IMR-90 (cell line): ENCODE measurements around the gene SLC31A1. TPM values are rescaled to one million over a fixed set of nuclear protein-coding genes. Genes with fewer than 3 reads are reported as not detected.
A peak's percentile ranks its signal among the peaks of the same experiment; 100 is the strongest.

Experiments
- ATAC-seq: fragments of 200-7000 bp; cut with Tn5 transposase; 2 replicates; pipeline ENCODE4 v1.9.1; 2020; ENCODE audit warnings: low read depth, mild to moderate bottlenecking, moderate library complexity
- BruUV-seq: library from RNA; stranded (reverse); fragments of 400-500 nt; replicated peaks from 2 replicates; lab custom pipeline; 2021; lab: Mats Ljungman, UMichigan
- CTCF ChIA-PET: fragments of 300-600 bp; formaldehyde crosslinking; extraction: SDS; loops from one replicate; lab custom pipeline; 2021; ENCODE audit warnings: antibody characterized with exemption; lab: Yijun Ruan, JAX
- POLR2A ChIA-PET: fragments of 300-600 bp; sonication (Branson Sonifier 250); formaldehyde crosslinking; loops from one replicate; lab custom pipeline; 2022; ENCODE audit warnings: antibody characterized with exemption; ENCODE audit not compliant: unreplicated experiment; lab: Charles Lee
- DNase-seq: peaks from one replicate; pipeline ENCODE4 v3.0.0; 2013
- H2AFZ ChIP-seq: replicated peaks from 2 replicates; pipeline ENCODE3; 2013; ENCODE audit warnings: low read length, mild to moderate bottlenecking; ENCODE audit not compliant: poor library complexity
- H2AK5ac ChIP-seq: 2 replicates; pipeline ENCODE4 v1.6.1; 2013; ENCODE audit warnings: low read depth, low read length, inconsistent platforms
- H2AK9ac ChIP-seq: replicated peaks from 2 replicates; pipeline ENCODE3; 2013; ENCODE audit warnings: mild to moderate bottlenecking, low read depth, low read length, moderate library complexity; ENCODE audit not compliant: poor library complexity
- H2BK120ac ChIP-seq: 2 replicates; pipeline ENCODE4 v1.6.1; 2013; ENCODE audit warnings: low read depth, low read length, inconsistent platforms
- H2BK15ac ChIP-seq: 3 replicates; pipeline ENCODE4 v1.6.1; 2013; ENCODE audit warnings: low read depth, low read length, inconsistent platforms
- H2BK20ac ChIP-seq: 2 replicates; pipeline ENCODE4 v1.6.1; 2013; ENCODE audit warnings: low read depth, mild to moderate bottlenecking, inconsistent platforms, low read length, moderate library complexity
- H2BK5ac ChIP-seq: 2 replicates; pipeline ENCODE4 v1.6.1; 2013; ENCODE audit warnings: mild to moderate bottlenecking, low read depth, low read length, inconsistent platforms; ENCODE audit not compliant: poor library complexity, severe bottlenecking
- H3K14ac ChIP-seq: replicated peaks from 2 replicates; pipeline ENCODE4 v1.6.1; 2013; ENCODE audit warnings: low read depth, low read length, inconsistent platforms
- H3K18ac ChIP-seq: 2 replicates; pipeline ENCODE4 v1.6.1; 2013; ENCODE audit warnings: low read depth, low read length, control low read depth
- H3K23ac ChIP-seq: 2 replicates; pipeline ENCODE4 v1.6.1; 2013; ENCODE audit warnings: low read depth, low read length, inconsistent platforms
- H3K27ac ChIP-seq: 2 replicates; pipeline ENCODE4 v1.5.1; 2013; ENCODE audit warnings: mild to moderate bottlenecking, control low read depth, low read length; ENCODE audit not compliant: insufficient read depth
- H3K27me3 ChIP-seq: 2 replicates; pipeline ENCODE4 v1.6.1; 2013; ENCODE audit warnings: low read length; ENCODE audit not compliant: control insufficient read depth, insufficient read depth
- H3K36me3 ChIP-seq: 2 replicates; pipeline ENCODE4 v1.6.1; 2013; ENCODE audit warnings: low read length, mixed read lengths; ENCODE audit not compliant: control insufficient read depth, insufficient read depth
- H3K4ac ChIP-seq: 2 replicates; pipeline ENCODE4 v1.6.1; 2013; ENCODE audit warnings: low read depth, low read length, inconsistent platforms
- H3K4me1 ChIP-seq: 2 replicates; pipeline ENCODE4 v1.6.1; 2013; ENCODE audit warnings: low read length, mixed read lengths; ENCODE audit not compliant: control insufficient read depth, insufficient read depth
- H3K4me2 ChIP-seq: 2 replicates; pipeline ENCODE4 v1.6.1; 2013; ENCODE audit warnings: low read depth, mild to moderate bottlenecking, control low read depth, low read length, moderate library complexity
- H3K4me3 ChIP-seq: 2 replicates; pipeline ENCODE4 v1.5.1; 2013; ENCODE audit warnings: low read depth, mild to moderate bottlenecking, control low read depth, low read length, moderate library complexity; ENCODE audit not compliant: insufficient read depth
- H3K56ac ChIP-seq: 2 replicates; pipeline ENCODE4 v1.6.1; 2013; ENCODE audit warnings: low read length, inconsistent platforms; ENCODE audit not compliant: insufficient read depth; ENCODE audit errors: extremely low read depth
- H3K79me1 ChIP-seq, 2 experiments: 2 replicates each; pipeline ENCODE4 v1.6.1; 2013; ENCODE audit warnings: low read length in 2 of 2, inconsistent platforms in 1 of 2, low read depth in 1 of 2
- H3K9ac ChIP-seq: 2 replicates; pipeline ENCODE4 v1.6.1; 2013; ENCODE audit warnings: low read depth, low read length, control low read depth
- H3K9me1 ChIP-seq: 2 replicates; pipeline ENCODE4 v1.6.1; 2013; ENCODE audit warnings: low read length, inconsistent platforms; ENCODE audit not compliant: insufficient read depth
- H3K9me3 ChIP-seq: 2 replicates; pipeline ENCODE4 v1.6.1; 2013; ENCODE audit warnings: low read length; ENCODE audit not compliant: control insufficient read depth, insufficient read depth
- H4K20me1 ChIP-seq: 2 replicates; pipeline ENCODE4 v1.6.1; 2013; ENCODE audit warnings: low read length, inconsistent platforms; ENCODE audit not compliant: insufficient read depth
- H4K5ac ChIP-seq: 2 replicates; pipeline ENCODE4 v1.6.1; 2013; ENCODE audit warnings: mild to moderate bottlenecking, low read depth, low read length, control low read depth
- H4K8ac ChIP-seq, 2 experiments: 2 replicates each; pipeline ENCODE4 v1.6.1; 2013; ENCODE audit warnings: low read depth in 2 of 2, low read length in 2 of 2, control low read depth in 1 of 2, inconsistent platforms in 1 of 2
- H4K91ac ChIP-seq: 2 replicates; pipeline ENCODE4 v1.6.1; 2013; ENCODE audit warnings: low read depth, low read length, inconsistent platforms; ENCODE audit not compliant: insufficient read depth
- BHLHE40 ChIP-seq: fragments of 150-350 bp; IDR thresholded peaks from 2 replicates; pipeline ENCODE4 v1.6.1; 2016; ENCODE audit warnings: mild to moderate bottlenecking, low read depth, low read length
- CEBPB ChIP-seq: IDR thresholded peaks from 2 replicates; pipeline ENCODE4 v1.6.1; 2012; ENCODE audit warnings: low read depth, low read length, improper control_type of control experiment
- CHD1 ChIP-seq: IDR thresholded peaks from 2 replicates; pipeline ENCODE4 v1.6.1; 2012; ENCODE audit warnings: low read depth, low read length, improper control_type of control experiment
- CTCF ChIP-seq: conservative IDR thresholded peaks from 2 replicates; pipeline ENCODE4 v1.5.1; 2012; ENCODE audit warnings: mild to moderate bottlenecking, low read depth, low read length, improper control_type of control experiment
- ELK1 ChIP-seq: fragments of 150-350 bp; IDR thresholded peaks from 2 replicates; pipeline ENCODE4 v1.6.1; 2016; ENCODE audit warnings: low read depth, mild to moderate bottlenecking, low read length, moderate library complexity, borderline replicate concordance
- FOS ChIP-seq: fragments of 150-350 bp; IDR thresholded peaks from 2 replicates; pipeline ENCODE4 v1.6.1; 2016; ENCODE audit warnings: low read depth, low read length
- MAFK ChIP-seq: IDR thresholded peaks from 2 replicates; pipeline ENCODE4 v1.6.1; 2012; ENCODE audit warnings: low read depth, low read length, improper control_type of control experiment
- MAZ ChIP-seq: IDR thresholded peaks from 2 replicates; pipeline ENCODE4 v1.6.1; 2012; ENCODE audit warnings: low read depth, mild to moderate bottlenecking, low read length, improper control_type of control experiment, moderate library complexity, borderline replicate concordance
- MXI1 ChIP-seq: IDR thresholded peaks from 2 replicates; pipeline ENCODE4 v1.6.1; 2012; ENCODE audit warnings: low read depth, mild to moderate bottlenecking, low read length, moderate library complexity, borderline replicate concordance
- NFE2L2 ChIP-seq: fragments of 150-350 bp; IDR thresholded peaks from 2 replicates; pipeline ENCODE4 v1.6.1; 2016; ENCODE audit warnings: low read depth, mild to moderate bottlenecking, low read length
- POLR2A ChIP-seq: IDR thresholded peaks from 2 replicates; pipeline ENCODE4 v1.6.1; 2012; ENCODE audit warnings: mild to moderate bottlenecking, low read depth, low read length
- RAD21 ChIP-seq: IDR thresholded peaks from 2 replicates; pipeline ENCODE4 v1.6.1; 2012; ENCODE audit warnings: low read length, improper control_type of control experiment
- RCOR1 ChIP-seq: IDR thresholded peaks from 2 replicates; pipeline ENCODE4 v1.6.1; 2012; ENCODE audit warnings: mild to moderate bottlenecking, low read length, improper control_type of control experiment; ENCODE audit not compliant: insufficient replicate concordance
- RFX5 ChIP-seq: IDR thresholded peaks from 2 replicates; pipeline ENCODE4 v1.8.0; 2012; ENCODE audit warnings: low read depth, mild to moderate bottlenecking, low read length, moderate library complexity
- SMC3 ChIP-seq: fragments of 150-350 bp; IDR thresholded peaks from 2 replicates; pipeline ENCODE4 v1.6.1; 2016; ENCODE audit warnings: low read depth, mild to moderate bottlenecking, antibody characterized with exemption, low read length, moderate library complexity
- WGBS, 2 experiments: methylation state at CpG; one replicate each; pipeline versions ENCODE4 v1.1.5 to v1.1.7; 2013; ENCODE audit warnings: missing lambda C conversion rate in 2 of 2; ENCODE audit not compliant: insufficient read length in 1 of 2; ENCODE audit errors: extremely low coverage in 2 of 2; 5-methylcytosine and 5-hydroxymethylcytosine counted together
- dilution Hi-C: fragments of 300-500 bp; cut with HindIII; formaldehyde crosslinking; loops from one replicate; pipeline ENCODE4 v1.14.3; 2018; ENCODE audit warnings: low sequenced_read_pairs; ENCODE audit not compliant: unreplicated experiment
- in situ Hi-C: fragments of 300-500 bp; cut with MboI; formaldehyde crosslinking; loops from 3 replicates; pipeline ENCODE4 v1.14.3; 2019; ENCODE audit warnings: low sequenced_read_pairs, inconsistent platforms, mixed read lengths
- intact Hi-C: fragments of 100-400 bp; cut with micrococcal nuclease; formaldehyde crosslinking; loops from 2 replicates; pipeline ENCODE4 v1.10.0; 2022
- polyA plus RNA-seq, 3 experiments: library from polyadenylated mRNA; depleted of rRNA; stranded (reverse); fragments of >200 nt; gene quantifications; 2 replicates each; pipeline ENCODE4 v1.2.3, GENCODE V29; 2012; ENCODE audit warnings: low replicate concordance in 1 of 3
- total RNA-seq: library from RNA; depleted of rRNA; stranded (reverse); fragments of >200 nt; gene quantifications from 2 replicates; pipeline ENCODE4 v1.2.3, GENCODE V29; 2012
- TF ChIP-seq, protein P1 (sequence below): fragments of 150-350 bp; IDR thresholded peaks from 2 replicates; pipeline ENCODE4 v1.6.1; 2017; ENCODE audit warnings: mild to moderate bottlenecking, antibody characterized with exemption, low read length, low read depth

The SLC31A1 gene
- total and polyA plus RNA-seq, 2 of the 4 experiments (the other 2 are of a cell fraction) = 17.9 to 23.3 TPM

DNA sequence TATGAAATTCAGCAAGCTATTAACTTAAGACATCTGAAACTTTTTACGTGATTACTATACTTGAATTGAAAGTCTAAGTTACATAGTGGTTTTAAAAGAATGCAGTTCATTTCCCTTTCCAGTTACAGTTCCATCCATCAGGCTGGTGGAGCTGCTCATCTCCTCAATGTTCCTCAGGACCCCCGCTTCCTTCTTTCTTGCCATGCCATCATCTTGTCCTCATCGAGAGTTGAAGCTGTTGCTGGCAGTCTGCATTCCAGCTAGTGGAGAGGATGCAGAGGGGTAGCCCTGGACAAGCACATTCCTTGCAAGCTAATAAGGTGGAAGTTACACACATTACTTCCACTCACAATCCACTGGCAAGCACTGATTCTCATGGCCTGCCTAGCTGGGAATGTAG is 90.6 kb downstream of the SLC31A1 start:
- BruUV-seq = no TSS peak
- Histone ChIP-seq H2BK20ac (no peak overlapping the region), H2BK5ac (no peak overlapping the region), H3K27me3 (peaks cover 12% of the 10 kb centered on the region; the same call in 1 of the 2 replicates), H4K20me1 (no peaks in the 10 kb centered on the region), H3K79me1 (no peaks in the 10 kb centered on the region), H3K4ac (no peak overlapping the region), H3K9ac (no peak overlapping the region), H3K4me3 (no peak overlapping the region), H3K36me3 (no peaks in the 10 kb centered on the region), H4K91ac (no peak overlapping the region), H3K27ac (no peak overlapping the region), H2AK9ac (no peak overlapping the region), H3K56ac (no peak overlapping the region), H3K18ac (no peak overlapping the region), H4K5ac (no peak overlapping the region), H3K14ac (no peak overlapping the region), H2BK15ac (no peak overlapping the region), H3K4me1 (no peaks in the 10 kb centered on the region), H2AK5ac (no peak overlapping the region), H4K8ac (no peak overlapping the region), H3K9me1 (no peaks in the 10 kb centered on the region), H2BK120ac (no peak overlapping the region), H2AFZ (peak overlapping the region; percentile 33), H3K4me2 (no peak overlapping the region), H3K9me3 (peaks cover 2% of the 10 kb centered on the region; the same call in 1 of the 2 replicates), H3K23ac (no peak overlapping the region)
- in situ Hi-C loops (no loop called here), dilution Hi-C loops (no loop called here), intact Hi-C loops (no loop called here)
- no peak for TF ChIP-seq ELK1
- TF ChIP-seq POLR2A = no peak
- no peak for TF ChIP-seq MAZ
- TF ChIP-seq FOS = no peak
- no peak for TF ChIP-seq CHD1
- TF ChIP-seq MXI1 = no peak
- TF ChIP-seq RFX5 = no peak
- no peak for TF ChIP-seq SMC3
- TF ChIP-seq NFE2L2 = no peak
- no peak for TF ChIP-seq BHLHE40
- no peak for TF ChIP-seq RAD21
- no peak for TF ChIP-seq MAFK
- TF ChIP-seq CEBPB = no peak
- TF ChIP-seq, protein P1, sequence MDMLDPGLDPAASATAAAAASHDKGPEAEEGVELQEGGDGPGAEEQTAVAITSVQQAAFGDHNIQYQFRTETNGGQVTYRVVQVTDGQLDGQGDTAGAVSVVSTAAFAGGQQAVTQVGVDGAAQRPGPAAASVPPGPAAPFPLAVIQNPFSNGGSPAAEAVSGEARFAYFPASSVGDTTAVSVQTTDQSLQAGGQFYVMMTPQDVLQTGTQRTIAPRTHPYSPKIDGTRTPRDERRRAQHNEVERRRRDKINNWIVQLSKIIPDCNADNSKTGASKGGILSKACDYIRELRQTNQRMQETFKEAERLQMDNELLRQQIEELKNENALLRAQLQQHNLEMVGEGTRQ = no peak
- TF ChIP-seq RCOR1 = no peak
- no peak for TF ChIP-seq CTCF
- no CpG with 5 or more reads among the region's 3 CpGs for WGBS, 2 experiments
- ChIA-PET POLR2A (no interaction called here), CTCF (no interaction called here)
- ATAC-seq (no peak), DNase-seq (no peak)
